HEK293 (cell line): ENCODE results near the gene TRABD2A.

Experiments
- CTCF ChIP-seq: fragments of 450-650 bp; formaldehyde crosslinking; IDR thresholded peaks from 2 replicates; pipeline ENCODE4 v1.5.1; 2016; ENCODE audit warnings: missing biosample characterization, missing genetic modification characterization
- PATZ1 ChIP-seq: fragments of 450-650 bp; formaldehyde crosslinking; IDR thresholded peaks from 2 replicates; pipeline ENCODE4 v1.5.1; 2016; ENCODE audit warnings: missing biosample characterization, missing genetic modification characterization
- ZNF114 ChIP-seq: fragments of 450-650 bp; formaldehyde crosslinking; IDR thresholded peaks from 2 replicates; pipeline ENCODE4 v1.5.0; 2017; ENCODE audit warnings: missing biosample characterization, missing genetic modification characterization
- ZNF169 ChIP-seq: fragments of 450-650 bp; formaldehyde crosslinking; IDR thresholded peaks from 2 replicates; pipeline ENCODE4 v1.5.1; 2016; ENCODE audit warnings: missing biosample characterization, missing genetic modification characterization
- ZNF202 ChIP-seq: fragments of 450-650 bp; formaldehyde crosslinking; IDR thresholded peaks from 2 replicates; pipeline ENCODE4 v1.5.1; 2016; ENCODE audit warnings: missing biosample characterization, missing genetic modification characterization, borderline replicate concordance

GRCh38 chr2:84874381-84875212 is 6.3 kb downstream of the TRABD2A start:
- no peak for TF ChIP-seq ZNF202 (tag by site-specific recombination)
- TF ChIP-seq ZNF114 = no peak
- no peak for TF ChIP-seq PATZ1 (tag by site-specific recombination)
- no peak for TF ChIP-seq CTCF
- no peak for TF ChIP-seq ZNF169 (tag by site-specific recombination)
